Ishikawa (cell line): ENCODE results near the gene NAA40.

ENCODE experiments used
- CEBPB ChIP-seq: IDR thresholded peaks from 2 replicates; pipeline ENCODE4 v1.6.1; 2012
- CREB1 ChIP-seq: IDR thresholded peaks from 2 replicates; pipeline ENCODE4 v1.6.1; 2012; ENCODE audit warnings: low read depth
- EGR1 ChIP-seq: IDR thresholded peaks from 2 replicates; pipeline ENCODE4 v1.6.1; 2012
- EP300 ChIP-seq: IDR thresholded peaks from 2 replicates; pipeline ENCODE4 v1.6.1; 2012; ENCODE audit warnings: borderline replicate concordance
- FOXM1 ChIP-seq: IDR thresholded peaks from 2 replicates; pipeline ENCODE4 v1.6.1; 2012; ENCODE audit warnings: low read depth, borderline replicate concordance
- NFIC ChIP-seq: IDR thresholded peaks from 2 replicates; pipeline ENCODE4 v1.6.1; 2012
- RAD21 ChIP-seq: IDR thresholded peaks from 2 replicates; pipeline ENCODE4 v1.6.1; 2012; ENCODE audit warnings: low read depth
- TAF1 ChIP-seq: IDR thresholded peaks from 2 replicates; pipeline ENCODE4 v1.6.1; 2012; ENCODE audit warnings: low read depth, mild to moderate bottlenecking
- TCF12 ChIP-seq: IDR thresholded peaks from 2 replicates; pipeline ENCODE4 v1.6.1; 2012; ENCODE audit warnings: low read depth
- TEAD4 ChIP-seq: IDR thresholded peaks from 2 replicates; pipeline ENCODE4 v1.6.1; 2012
- YY1 ChIP-seq: IDR thresholded peaks from 2 replicates; pipeline ENCODE4 v1.6.1; 2012; ENCODE audit warnings: low read depth
- ZBTB7A ChIP-seq: IDR thresholded peaks from 2 replicates; pipeline ENCODE4 v1.6.1; 2012; ENCODE audit warnings: low read depth
- TF ChIP-seq, protein P1 (sequence below): IDR thresholded peaks from 2 replicates; pipeline ENCODE4 v1.6.1; 2012
- TF ChIP-seq, protein P2 (sequence below): IDR thresholded peaks from 2 replicates; pipeline ENCODE4 v1.6.1; 2012; ENCODE audit warnings: low read depth, mild to moderate bottlenecking
- TF ChIP-seq, protein P3 (sequence below): IDR thresholded peaks from 2 replicates; pipeline ENCODE4 v1.6.1; 2012

Gene NAA40

GRCh38 chr11:63893355-63893754, 45.4 kb upstream of the NAA40 start:
- TF ChIP-seq TEAD4 (no peak), YY1 (no peak), CEBPB (no peak), ZBTB7A (no peak), EP300 (no peak), CREB1 (no peak), FOXM1 (no peak), EGR1 (no peak), RAD21 (no peak), TCF12 (no peak), TAF1 (no peak)
- TF ChIP-seq, protein P1, sequence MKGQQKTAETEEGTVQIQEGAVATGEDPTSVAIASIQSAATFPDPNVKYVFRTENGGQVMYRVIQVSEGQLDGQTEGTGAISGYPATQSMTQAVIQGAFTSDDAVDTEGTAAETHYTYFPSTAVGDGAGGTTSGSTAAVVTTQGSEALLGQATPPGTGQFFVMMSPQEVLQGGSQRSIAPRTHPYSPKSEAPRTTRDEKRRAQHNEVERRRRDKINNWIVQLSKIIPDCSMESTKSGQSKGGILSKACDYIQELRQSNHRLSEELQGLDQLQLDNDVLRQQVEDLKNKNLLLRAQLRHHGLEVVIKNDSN = no peak
- TF ChIP-seq, protein P2, sequence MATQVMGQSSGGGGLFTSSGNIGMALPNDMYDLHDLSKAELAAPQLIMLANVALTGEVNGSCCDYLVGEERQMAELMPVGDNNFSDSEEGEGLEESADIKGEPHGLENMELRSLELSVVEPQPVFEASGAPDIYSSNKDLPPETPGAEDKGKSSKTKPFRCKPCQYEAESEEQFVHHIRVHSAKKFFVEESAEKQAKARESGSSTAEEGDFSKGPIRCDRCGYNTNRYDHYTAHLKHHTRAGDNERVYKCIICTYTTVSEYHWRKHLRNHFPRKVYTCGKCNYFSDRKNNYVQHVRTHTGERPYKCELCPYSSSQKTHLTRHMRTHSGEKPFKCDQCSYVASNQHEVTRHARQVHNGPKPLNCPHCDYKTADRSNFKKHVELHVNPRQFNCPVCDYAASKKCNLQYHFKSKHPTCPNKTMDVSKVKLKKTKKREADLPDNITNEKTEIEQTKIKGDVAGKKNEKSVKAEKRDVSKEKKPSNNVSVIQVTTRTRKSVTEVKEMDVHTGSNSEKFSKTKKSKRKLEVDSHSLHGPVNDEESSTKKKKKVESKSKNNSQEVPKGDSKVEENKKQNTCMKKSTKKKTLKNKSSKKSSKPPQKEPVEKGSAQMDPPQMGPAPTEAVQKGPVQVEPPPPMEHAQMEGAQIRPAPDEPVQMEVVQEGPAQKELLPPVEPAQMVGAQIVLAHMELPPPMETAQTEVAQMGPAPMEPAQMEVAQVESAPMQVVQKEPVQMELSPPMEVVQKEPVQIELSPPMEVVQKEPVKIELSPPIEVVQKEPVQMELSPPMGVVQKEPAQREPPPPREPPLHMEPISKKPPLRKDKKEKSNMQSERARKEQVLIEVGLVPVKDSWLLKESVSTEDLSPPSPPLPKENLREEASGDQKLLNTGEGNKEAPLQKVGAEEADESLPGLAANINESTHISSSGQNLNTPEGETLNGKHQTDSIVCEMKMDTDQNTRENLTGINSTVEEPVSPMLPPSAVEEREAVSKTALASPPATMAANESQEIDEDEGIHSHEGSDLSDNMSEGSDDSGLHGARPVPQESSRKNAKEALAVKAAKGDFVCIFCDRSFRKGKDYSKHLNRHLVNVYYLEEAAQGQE = no peak

DNA sequence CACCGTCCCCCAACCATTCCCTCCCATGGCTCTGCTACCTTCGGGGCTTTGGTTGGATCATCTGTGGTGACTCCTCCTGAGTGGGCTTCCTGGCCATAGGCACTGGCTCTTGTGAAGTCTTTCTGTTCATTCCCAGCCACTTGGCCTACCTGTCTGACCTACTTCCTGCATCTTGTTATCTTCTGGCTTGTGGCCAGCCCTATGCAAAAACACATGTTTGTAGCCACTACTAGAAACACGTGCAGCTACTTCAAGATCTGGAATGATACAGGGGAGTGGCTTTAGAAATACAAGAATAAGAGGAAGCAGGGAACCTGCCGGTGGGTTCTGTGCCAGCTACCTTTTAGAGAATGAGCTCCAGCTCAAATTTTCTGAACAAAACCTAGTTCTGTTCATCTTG, 42.7 kb upstream of the NAA40 start:
- no peak for TF ChIP-seq TAF1
- no peak for TF ChIP-seq ZBTB7A
- TF ChIP-seq, protein P2 = no peak
- TF ChIP-seq TEAD4 = no peak
- TF ChIP-seq, protein P1 = no peak

- TF ChIP-seq, protein P3, sequence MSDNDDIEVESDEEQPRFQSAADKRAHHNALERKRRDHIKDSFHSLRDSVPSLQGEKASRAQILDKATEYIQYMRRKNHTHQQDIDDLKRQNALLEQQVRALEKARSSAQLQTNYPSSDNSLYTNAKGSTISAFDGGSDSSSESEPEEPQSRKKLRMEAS = no peak
- no peak for TF ChIP-seq NFIC
- no peak for TF ChIP-seq CREB1
- no peak for TF ChIP-seq FOXM1
- no peak for TF ChIP-seq ZBTB7A
- no peak for TF ChIP-seq EP300
- TF ChIP-seq, protein P1 = no peak
- TF ChIP-seq YY1 = no peak
- TF ChIP-seq CEBPB = no peak
- TF ChIP-seq TAF1 = no peak
- TF ChIP-seq TCF12 = no peak
- TF ChIP-seq, protein P2 = no peak
- TF ChIP-seq TEAD4 = no peak
- no peak for TF ChIP-seq EGR1
These were observed 41.2 kb upstream of the NAA40 start for GRCh38 chr11:63897459-63898146.

- TF ChIP-seq, protein P1 = no peak
- TF ChIP-seq CEBPB (no peak), TAF1 (no peak), CREB1 (no peak)
These were observed 37.1 kb upstream of the NAA40 start for GRCh38 chr11:63901660-63902059.
